HepG2 (cell line): ENCODE measurements around the gene CLN6. TPM values are rescaled to one million over a fixed set of nuclear protein-coding genes. Genes with fewer than 3 reads are reported as not detected.

ENCODE experiments used
- ASH2L ChIP-seq: fragments of 300-600, 200-600 bp; sonication (generic); IDR thresholded peaks from 2 replicates; pipeline ENCODE4 v1.7.0; 2017; ENCODE audit warnings: low read depth, mild to moderate bottlenecking, moderate library complexity, mixed read lengths, low read length; ENCODE audit not compliant: insufficient read length
- CCDC6 ChIP-seq: sonication (generic); formaldehyde crosslinking; IDR thresholded peaks from 2 replicates; pipeline ENCODE4 v1.8.1; 2022; ENCODE audit warnings: mild to moderate bottlenecking, missing genetic modification reagents, moderate library complexity
- CENPBD1 ChIP-seq: sonication (generic); formaldehyde crosslinking; IDR thresholded peaks from 2 replicates; pipeline ENCODE4 v1.8.0; 2022; ENCODE audit warnings: missing genetic modification reagents, low read depth, mild to moderate bottlenecking, borderline replicate concordance
- DNMT1 ChIP-seq: sonication (generic); formaldehyde crosslinking; IDR thresholded peaks from 2 replicates; pipeline ENCODE4 v1.5.1; 2020; ENCODE audit warnings: mild to moderate bottlenecking, missing genetic modification reagents
- EEA1 ChIP-seq: sonication (generic); formaldehyde crosslinking; IDR thresholded peaks from 2 replicates; pipeline ENCODE4 v1.5.1; 2020; ENCODE audit warnings: mild to moderate bottlenecking, missing genetic modification reagents, borderline replicate concordance
- GATA4 ChIP-seq: sonication (generic); IDR thresholded peaks from 2 replicates; pipeline ENCODE4 v1.6.1; 2016; ENCODE audit warnings: antibody characterized with exemption, low read depth, borderline replicate concordance
- HMG20B ChIP-seq: conservative IDR thresholded peaks from 2 replicates; pipeline ENCODE4 v1.6.1; 2016; ENCODE audit warnings: missing genetic modification reagents, missing compliant biosample characterization
- ISX ChIP-seq: sonication (generic); formaldehyde crosslinking; conservative IDR thresholded peaks from 2 replicates; pipeline ENCODE4 v1.5.0; 2020; ENCODE audit warnings: missing genetic modification reagents
- MEF2D ChIP-seq: sonication (generic); formaldehyde crosslinking; IDR thresholded peaks from 2 replicates; pipeline ENCODE4 v1.5.1; 2020; ENCODE audit warnings: mild to moderate bottlenecking, missing genetic modification reagents
- PAXIP1 ChIP-seq: sonication (generic); formaldehyde crosslinking; conservative IDR thresholded peaks from 2 replicates; pipeline ENCODE4 v1.4.0; 2020; ENCODE audit warnings: mild to moderate bottlenecking, missing genetic modification reagents, moderate library complexity
- PTBP1 ChIP-seq: fragments of 200-400 bp; formaldehyde crosslinking; IDR thresholded peaks from 2 replicates; pipeline ENCODE4 v1.6.1; 2018; ENCODE audit warnings: low read length, low read depth; ENCODE audit not compliant: poor library complexity, severe bottlenecking
- SMAD1 ChIP-seq: sonication (generic); formaldehyde crosslinking; IDR thresholded peaks from 2 replicates; pipeline ENCODE4 v1.4.0; 2020; ENCODE audit warnings: missing genetic modification reagents, low read depth, mild to moderate bottlenecking, borderline replicate concordance
- STAT5B ChIP-seq: sonication (generic); formaldehyde crosslinking; IDR thresholded peaks from 2 replicates; pipeline ENCODE4 v1.4.0; 2020; ENCODE audit warnings: missing genetic modification reagents
- THAP9 ChIP-seq: sonication (generic); formaldehyde crosslinking; IDR thresholded peaks from 2 replicates; pipeline ENCODE4; 2020; ENCODE audit warnings: missing genetic modification reagents, mild to moderate bottlenecking, borderline replicate concordance
- THRA ChIP-seq: sonication (generic); formaldehyde crosslinking; IDR thresholded peaks from 2 replicates; pipeline ENCODE4 v1.4.0; 2020; ENCODE audit warnings: missing genetic modification reagents, borderline replicate concordance
- ZBTB34 ChIP-seq: sonication (generic); formaldehyde crosslinking; IDR thresholded peaks from 2 replicates; pipeline ENCODE4 v1.8.0; 2022; ENCODE audit warnings: mild to moderate bottlenecking, missing genetic modification reagents
- ZFAT ChIP-seq: sonication (generic); formaldehyde crosslinking; conservative IDR thresholded peaks from 2 replicates; pipeline ENCODE4 v1.8.1; 2023; ENCODE audit warnings: missing genetic modification reagents, inconsistent platforms
- ZNF20 ChIP-seq: sonication (generic); formaldehyde crosslinking; IDR thresholded peaks from 2 replicates; pipeline ENCODE4 v1.4.0; 2020; ENCODE audit warnings: mild to moderate bottlenecking, moderate library complexity, missing genetic modification reagents
- ZNF354B ChIP-seq: sonication (generic); formaldehyde crosslinking; IDR thresholded peaks from 2 replicates; pipeline ENCODE4 v1.8.0; 2022; ENCODE audit warnings: mild to moderate bottlenecking, missing genetic modification reagents
- ZNF549 ChIP-seq: sonication (generic); formaldehyde crosslinking; IDR thresholded peaks from 2 replicates; pipeline ENCODE4 v1.5.0; 2020; ENCODE audit warnings: missing genetic modification reagents
- ZNF83 ChIP-seq: sonication (generic); formaldehyde crosslinking; IDR thresholded peaks from 2 replicates; pipeline ENCODE4 v1.4.0; 2020; ENCODE audit warnings: missing genetic modification reagents, mild to moderate bottlenecking, borderline replicate concordance
- polyA plus RNA-seq, 8 experiments: library from polyadenylated mRNA; depleted of rRNA in 3 of 8; stranded (reverse) in 7 of 8; unstranded in 1 of 8; fragments of >200 nt; fragmentation: Illumina TruSeq in 4 of 8; extraction: Trizol in 4 of 8; gene quantifications; 2 replicates each; pipeline versions ENCODE4 v1.2.1 to v1.2.3, GENCODE V29; 2011 to 2016; ENCODE audit warnings: low read depth in 4 of 8, missing spikeins in 1 of 8, mixed read lengths in 1 of 8; ENCODE audit not compliant: insufficient read depth in 1 of 8
- total RNA-seq, 5 experiments: library from RNA; depleted of rRNA; stranded (reverse); fragments of >200 nt; fragmentation: Illumina TruSeq; extraction: Trizol; gene quantifications; 2 replicates each; pipeline ENCODE4 v1.2.3, GENCODE V29; 2016; ENCODE audit warnings: low read depth in 1 of 5

The CLN6 gene
- total and polyA plus RNA-seq, 2 of the 13 experiments (the other 11 are each of a cell fraction or from before 2014, with no cell fraction given), result 24.9 to 27.1 TPM

GRCh38 chr15:68232449-68232848 lies 2.9 kb upstream of the CLN6 start (continued):
- TF ChIP-seq THAP9 (CRISPR knock-in tag) (no peak), SMAD1 (CRISPR knock-in tag) (no peak), GATA4 (no peak), PAXIP1 (peak; percentile 55), THRA (CRISPR knock-in tag) (no peak; the same call in 1 of the 2 replicates), EEA1 (no peak), ZNF20 (CRISPR knock-in tag) (no peak), ASH2L (no peak), DNMT1 (CRISPR knock-in tag) (no peak), CENPBD1 (CRISPR knock-in tag) (no peak), ZNF83 (CRISPR knock-in tag) (no peak), ZFAT (CRISPR knock-in tag) (no peak), ZBTB34 (no peak), STAT5B (no peak), MEF2D (CRISPR knock-in tag) (no peak), ISX (CRISPR knock-in tag) (no peak), PTBP1 (no peak), ZNF354B (CRISPR knock-in tag) (no peak), CCDC6 (no peak), ZNF549 (no peak), HMG20B (CRISPR knock-in tag) (no peak)
